ENCODE results near the gene EFCAB6. TPM values are rescaled to one million over a fixed set of nuclear protein-coding genes. Genes with fewer than 3 reads are reported as not detected.

The EFCAB6 gene
- total and polyA plus RNA-seq, 4 donors = 0.14 to 2.1 (median 0.53) TPM

DNA sequence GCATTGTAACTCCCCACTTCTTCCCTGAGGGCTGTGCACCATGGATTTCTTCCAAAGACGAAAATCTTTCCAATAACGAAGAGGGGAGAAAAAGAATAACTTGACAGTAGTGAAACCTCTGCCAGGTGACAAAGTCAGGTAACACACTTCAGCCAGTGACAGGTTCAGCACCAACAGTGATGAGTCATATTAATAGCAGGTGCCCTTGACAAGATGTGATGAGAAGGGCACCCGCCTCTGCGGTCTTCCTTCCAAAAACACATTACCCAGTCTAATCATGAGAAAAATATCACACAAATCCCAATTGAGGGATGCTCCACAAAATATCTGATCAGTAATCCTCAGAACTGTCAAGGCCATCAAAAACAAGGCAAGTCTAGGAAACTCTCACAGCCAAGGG is 157.8 kb downstream of the EFCAB6 start:
- TF ChIP-seq FOXA2 (IDR thresholded peaks at IDR 0.05) (no peak), CTCF (IDR thresholded peaks at IDR 0.05; ENCODE audit: low read depth, low read length, missing input control) (no peak), FOXA1 (IDR thresholded peaks at IDR 0.05) (no peak), NR2F2 (IDR thresholded peaks at IDR 0.05) (no peak), HNF4G (IDR thresholded peaks at IDR 0.05) (no peak), RXRA (IDR thresholded peaks at IDR 0.05) (no peak), TAF1 (conservative IDR thresholded peaks at IDR 0.05) (no peak), RAD21 (IDR thresholded peaks at IDR 0.05) (no peak), GABPA (IDR thresholded peaks at IDR 0.05 in 1 of 2, conservative IDR thresholded peaks at IDR 0.05 in 1 of 2) (no peak)
- Histone ChIP-seq H3K9me3 (ENCODE audit: control insufficient read depth in 4 of 4, low read length in 3 of 4) (peaks cover 0 to 3% (median 0%) of the 10 kb centered on the region in 4 donors), H3K36me3 (ENCODE audit: control insufficient read depth in 4 of 4, insufficient read depth in 3 of 4, low read depth in 1 of 4, low read length in 3 of 4) (no peaks in the 10 kb centered on the region), H3K27me3 (ENCODE audit: control insufficient read depth in 4 of 4, insufficient read depth in 4 of 4, low read length in 3 of 4) (no peaks in the 10 kb centered on the region), H3K4me1 (ENCODE audit: control insufficient read depth in 4 of 4, insufficient read depth in 4 of 4, low read length in 3 of 4) (no peaks in the 10 kb centered on the region), H3K9ac (ENCODE audit: low read depth in 1 of 2, low read length in 2 of 2) (no peak overlapping the region), H3K27ac (ENCODE audit: low read depth in 1 of 2, low read length in 2 of 2) (no peak overlapping the region), H3K4me3 (ENCODE audit: low read depth in 1 of 3, low read length in 3 of 3) (no peak overlapping the region)
- WGBS = 91% methylated on average over 4 of the region's 4 CpGs
- DNase-seq (ENCODE audit: low spot score) = no peak

DNA sequence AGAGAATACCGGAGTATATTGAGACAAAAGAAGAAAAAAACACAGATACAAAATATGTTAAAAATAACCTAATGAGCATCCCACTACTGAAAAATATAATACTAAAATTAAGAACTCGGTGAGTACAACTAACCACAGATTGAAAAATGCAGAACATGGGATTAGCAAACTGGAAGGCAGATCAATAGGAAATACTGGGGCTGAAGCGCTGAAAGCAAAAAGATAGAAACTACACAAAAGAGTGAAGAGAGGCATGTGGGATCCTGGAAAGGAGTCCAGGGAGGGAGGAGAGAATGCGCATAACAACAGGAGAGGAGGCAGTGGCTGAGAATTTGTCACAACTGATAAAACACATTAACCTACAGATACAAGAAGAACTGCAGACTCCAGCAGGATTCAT is 159.3 kb downstream of the EFCAB6 start:
- 96% methylated on average over 4 of the region's 4 CpGs for WGBS
- DNase-seq (ENCODE audit: low spot score) = no peak
- no peak for TF ChIP-seq FOXA1 (IDR thresholded peaks at IDR 0.05)
- TF ChIP-seq HNF4A (conservative IDR thresholded peaks at IDR 0.05) = no peak
- TF ChIP-seq, protein P1, sequence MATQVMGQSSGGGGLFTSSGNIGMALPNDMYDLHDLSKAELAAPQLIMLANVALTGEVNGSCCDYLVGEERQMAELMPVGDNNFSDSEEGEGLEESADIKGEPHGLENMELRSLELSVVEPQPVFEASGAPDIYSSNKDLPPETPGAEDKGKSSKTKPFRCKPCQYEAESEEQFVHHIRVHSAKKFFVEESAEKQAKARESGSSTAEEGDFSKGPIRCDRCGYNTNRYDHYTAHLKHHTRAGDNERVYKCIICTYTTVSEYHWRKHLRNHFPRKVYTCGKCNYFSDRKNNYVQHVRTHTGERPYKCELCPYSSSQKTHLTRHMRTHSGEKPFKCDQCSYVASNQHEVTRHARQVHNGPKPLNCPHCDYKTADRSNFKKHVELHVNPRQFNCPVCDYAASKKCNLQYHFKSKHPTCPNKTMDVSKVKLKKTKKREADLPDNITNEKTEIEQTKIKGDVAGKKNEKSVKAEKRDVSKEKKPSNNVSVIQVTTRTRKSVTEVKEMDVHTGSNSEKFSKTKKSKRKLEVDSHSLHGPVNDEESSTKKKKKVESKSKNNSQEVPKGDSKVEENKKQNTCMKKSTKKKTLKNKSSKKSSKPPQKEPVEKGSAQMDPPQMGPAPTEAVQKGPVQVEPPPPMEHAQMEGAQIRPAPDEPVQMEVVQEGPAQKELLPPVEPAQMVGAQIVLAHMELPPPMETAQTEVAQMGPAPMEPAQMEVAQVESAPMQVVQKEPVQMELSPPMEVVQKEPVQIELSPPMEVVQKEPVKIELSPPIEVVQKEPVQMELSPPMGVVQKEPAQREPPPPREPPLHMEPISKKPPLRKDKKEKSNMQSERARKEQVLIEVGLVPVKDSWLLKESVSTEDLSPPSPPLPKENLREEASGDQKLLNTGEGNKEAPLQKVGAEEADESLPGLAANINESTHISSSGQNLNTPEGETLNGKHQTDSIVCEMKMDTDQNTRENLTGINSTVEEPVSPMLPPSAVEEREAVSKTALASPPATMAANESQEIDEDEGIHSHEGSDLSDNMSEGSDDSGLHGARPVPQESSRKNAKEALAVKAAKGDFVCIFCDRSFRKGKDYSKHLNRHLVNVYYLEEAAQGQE (IDR thresholded peaks at IDR 0.05) = no peak
- no peak for TF ChIP-seq GABPA (IDR thresholded peaks at IDR 0.05 in 1 of 2, conservative IDR thresholded peaks at IDR 0.05 in 1 of 2)
- no peak for TF ChIP-seq MAX (IDR thresholded peaks at IDR 0.05)
- no peak for TF ChIP-seq NR2F2 (IDR thresholded peaks at IDR 0.05)
- no peak overlapping the region for H3K9ac ChIP-seq (ENCODE audit: low read depth in 1 of 2, low read length in 2 of 2)
- no peaks in the 10 kb centered on the region for H3K4me1 ChIP-seq (ENCODE audit: control insufficient read depth in 4 of 4, insufficient read depth in 4 of 4, low read length in 3 of 4)
- no peak overlapping the region for H3K27ac ChIP-seq (ENCODE audit: low read depth in 1 of 2, low read length in 2 of 2)
- no peak overlapping the region for H3K4me3 ChIP-seq (ENCODE audit: low read depth in 1 of 3, low read length in 3 of 3)
- peaks cover 0 to 3% (median 0%) of the 10 kb centered on the region in 4 donors for H3K9me3 ChIP-seq (ENCODE audit: control insufficient read depth in 4 of 4, low read length in 3 of 4)
- no peaks in the 10 kb centered on the region for H3K36me3 ChIP-seq (ENCODE audit: control insufficient read depth in 4 of 4, insufficient read depth in 3 of 4, low read depth in 1 of 4, low read length in 3 of 4)
- no peaks in the 10 kb centered on the region for H3K27me3 ChIP-seq (ENCODE audit: control insufficient read depth in 4 of 4, insufficient read depth in 4 of 4, low read length in 3 of 4)

DNA sequence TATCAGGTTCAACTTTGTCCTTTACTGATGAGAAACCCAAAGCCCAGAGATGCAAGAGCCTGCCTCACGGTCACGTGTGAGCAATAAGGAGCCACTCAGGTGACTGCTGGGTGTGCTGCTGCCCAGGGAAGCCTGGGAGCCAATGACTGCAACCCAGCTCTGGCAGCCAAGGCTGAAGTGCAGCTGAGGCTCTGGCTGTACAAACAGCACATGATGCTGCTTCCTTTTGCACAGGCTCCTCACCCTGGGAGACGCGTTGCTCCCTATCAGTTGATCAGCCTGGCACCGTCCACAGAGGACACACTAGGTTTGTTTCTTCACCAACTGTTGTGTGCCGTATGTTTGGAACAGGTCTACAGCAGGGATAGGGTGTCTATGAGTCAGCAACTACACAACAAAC is 168.7 kb downstream of the EFCAB6 start:
- DNase-seq (ENCODE audit: low spot score) = no peak
- Histone ChIP-seq H3K9ac (ENCODE audit: low read depth in 1 of 2, low read length in 2 of 2) (no peak overlapping the region), H3K36me3 (ENCODE audit: control insufficient read depth in 4 of 4, insufficient read depth in 3 of 4, low read depth in 1 of 4, low read length in 3 of 4) (no peaks in the 10 kb centered on the region), H3K4me3 (ENCODE audit: low read depth in 1 of 3, low read length in 3 of 3) (no peak overlapping the region), H3K9me3 (ENCODE audit: control insufficient read depth in 4 of 4, low read length in 3 of 4) (peaks cover 0 to 7% (median 6%) of the 10 kb centered on the region in 4 donors), H3K27ac (ENCODE audit: low read depth in 1 of 2, low read length in 2 of 2) (no peak overlapping the region), H3K4me1 (ENCODE audit: control insufficient read depth in 4 of 4, insufficient read depth in 4 of 4, low read length in 3 of 4) (no peaks in the 10 kb centered on the region), H3K27me3 (ENCODE audit: control insufficient read depth in 4 of 4, insufficient read depth in 4 of 4, low read length in 3 of 4) (no peaks in the 10 kb centered on the region)
- WGBS = 77% methylated on average over 6 of the region's 6 CpGs
- TF ChIP-seq, protein P1 (IDR thresholded peaks at IDR 0.05) = no peak
- TF ChIP-seq GABPA (IDR thresholded peaks at IDR 0.05 in 1 of 2, conservative IDR thresholded peaks at IDR 0.05 in 1 of 2) = no peak
- no peak for TF ChIP-seq RAD21 (IDR thresholded peaks at IDR 0.05)
- no peak for TF ChIP-seq FOXA1 (IDR thresholded peaks at IDR 0.05)
- TF ChIP-seq FOXA2 (IDR thresholded peaks at IDR 0.05) = no peak
- TF ChIP-seq JUND (IDR thresholded peaks at IDR 0.05) = no peak
- no peak for TF ChIP-seq HNF4G (IDR thresholded peaks at IDR 0.05)
- TF ChIP-seq HNF4A (conservative IDR thresholded peaks at IDR 0.05) = no peak
- TF ChIP-seq ZBTB33 (IDR thresholded peaks at IDR 0.05) = no peak
